ENCODE measurements around the gene GPR63. TPM values are rescaled to one million over a fixed set of nuclear protein-coding genes. Genes with fewer than 3 reads are reported as not detected.

GPR63 gene
- total and polyA plus RNA-seq, 2 donors (not counting 1 experiment from before 2014, with no cell fraction given) = 0.01 to 0.12 TPM

DNA sequence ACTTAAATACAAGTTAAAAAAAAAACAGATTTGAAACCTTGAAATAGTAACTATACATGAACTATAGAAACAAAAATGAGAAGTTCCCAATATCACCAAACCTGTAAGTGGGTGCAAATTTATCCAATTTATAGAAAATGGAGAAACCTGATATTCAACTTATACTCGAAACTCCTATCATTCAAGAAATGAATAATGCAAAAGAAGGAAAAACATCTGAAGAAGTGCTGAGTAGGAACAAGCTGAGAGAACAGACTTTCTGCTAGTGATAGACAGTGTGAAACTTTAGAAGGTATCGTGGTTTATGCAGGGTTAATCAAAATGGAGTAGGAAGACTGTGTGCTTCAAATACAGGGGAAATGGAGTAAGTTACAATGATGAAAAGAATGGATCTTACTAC, 4.5 kb downstream of the GPR63 start:
- H2AFZ ChIP-seq (ENCODE audit: insufficient read depth, low read depth, low read length, poor library complexity, severe bottlenecking) = no peak overlapping the region
- ChIA-PET CTCF (interaction anchor here (0.7 kb wide), 1 partner anchor 75 kb away, joined by 4 read pairs; no protein-coding TSS in a partner anchor), POLR2A (no interaction called here)
- H4K20me1 ChIP-seq (ENCODE audit: control insufficient read depth, insufficient read depth, low read length, poor library complexity, severe bottlenecking) = no peaks in the 10 kb centered on the region
- H3K27ac ChIP-seq (ENCODE audit: low read length in 2 of 2) = no peak overlapping the region
- H3K36me3 ChIP-seq (replicated peaks in 1 of 2; ENCODE audit: control extremely low read depth in 1 of 2, control insufficient read depth in 1 of 2, extremely low read depth in 1 of 2, insufficient read depth in 2 of 2, low read length in 1 of 2) = no peaks in the 10 kb centered on the region
- Mint-ChIP-seq H3K9me3 (ENCODE audit: insufficient read depth) (no peaks in the 10 kb centered on the region), H3K4me1 (peaks cover 10% of the 10 kb centered on the region), H3K27ac (no peak overlapping the region), H3K4me3 (no peak overlapping the region), H3K27me3 (peaks cover 34% of the 10 kb centered on the region)
- 100% methylated on average over 1 of the region's 2 CpGs for WGBS (ENCODE audit: insufficient coverage)
- no peak overlapping the region for H3K4me2 ChIP-seq (replicated peaks; ENCODE audit: low read depth, low read length, poor library complexity, severe bottlenecking)
- H3K27me3 ChIP-seq (replicated peaks in 1 of 4; ENCODE audit: control extremely low read depth in 1 of 4, control insufficient read depth in 3 of 4, insufficient read depth in 4 of 4, low read length in 3 of 4) = peaks cover 0 to 22% (median 12%) of the 10 kb centered on the region in 4 experiments
- intact Hi-C loops (cut with micrococcal nuclease) = no loop called here
- H3K79me2 ChIP-seq (ENCODE audit: control insufficient read depth, insufficient read depth, low read length) = no peaks in the 10 kb centered on the region
- TF ChIP-seq, protein P1, sequence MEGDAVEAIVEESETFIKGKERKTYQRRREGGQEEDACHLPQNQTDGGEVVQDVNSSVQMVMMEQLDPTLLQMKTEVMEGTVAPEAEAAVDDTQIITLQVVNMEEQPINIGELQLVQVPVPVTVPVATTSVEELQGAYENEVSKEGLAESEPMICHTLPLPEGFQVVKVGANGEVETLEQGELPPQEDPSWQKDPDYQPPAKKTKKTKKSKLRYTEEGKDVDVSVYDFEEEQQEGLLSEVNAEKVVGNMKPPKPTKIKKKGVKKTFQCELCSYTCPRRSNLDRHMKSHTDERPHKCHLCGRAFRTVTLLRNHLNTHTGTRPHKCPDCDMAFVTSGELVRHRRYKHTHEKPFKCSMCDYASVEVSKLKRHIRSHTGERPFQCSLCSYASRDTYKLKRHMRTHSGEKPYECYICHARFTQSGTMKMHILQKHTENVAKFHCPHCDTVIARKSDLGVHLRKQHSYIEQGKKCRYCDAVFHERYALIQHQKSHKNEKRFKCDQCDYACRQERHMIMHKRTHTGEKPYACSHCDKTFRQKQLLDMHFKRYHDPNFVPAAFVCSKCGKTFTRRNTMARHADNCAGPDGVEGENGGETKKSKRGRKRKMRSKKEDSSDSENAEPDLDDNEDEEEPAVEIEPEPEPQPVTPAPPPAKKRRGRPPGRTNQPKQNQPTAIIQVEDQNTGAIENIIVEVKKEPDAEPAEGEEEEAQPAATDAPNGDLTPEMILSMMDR (IDR thresholded peaks at IDR 0.05) = no peak
- TF ChIP-seq EZH2 (IDR thresholded peaks at IDR 0.05; ENCODE audit: borderline replicate concordance, insufficient read depth, low read depth, low read length, poor library complexity, severe bottlenecking) = no peak
- no peak for DNase-seq
- no peak overlapping the region for H3K9ac ChIP-seq (ENCODE audit: low read length)
- H3K4me3 ChIP-seq (ENCODE audit: control extremely low read depth in 1 of 5, extremely low read depth in 1 of 5, insufficient read depth in 1 of 5, low read depth in 2 of 5, low read length in 4 of 5) = no peak overlapping the region
- no peaks in the 10 kb centered on the region for H3K9me3 ChIP-seq (ENCODE audit: control extremely low read depth in 1 of 3, control insufficient read depth in 2 of 3, insufficient read depth in 1 of 3, low read length in 2 of 3)
- ATAC-seq (ENCODE audit: low read depth) = no peak
- peaks cover 6 to 11% of the 10 kb centered on the region in 2 donors for H3K4me1 ChIP-seq (ENCODE audit: control insufficient read depth in 2 of 2, insufficient read depth in 2 of 2, low read length in 2 of 2)

DNA sequence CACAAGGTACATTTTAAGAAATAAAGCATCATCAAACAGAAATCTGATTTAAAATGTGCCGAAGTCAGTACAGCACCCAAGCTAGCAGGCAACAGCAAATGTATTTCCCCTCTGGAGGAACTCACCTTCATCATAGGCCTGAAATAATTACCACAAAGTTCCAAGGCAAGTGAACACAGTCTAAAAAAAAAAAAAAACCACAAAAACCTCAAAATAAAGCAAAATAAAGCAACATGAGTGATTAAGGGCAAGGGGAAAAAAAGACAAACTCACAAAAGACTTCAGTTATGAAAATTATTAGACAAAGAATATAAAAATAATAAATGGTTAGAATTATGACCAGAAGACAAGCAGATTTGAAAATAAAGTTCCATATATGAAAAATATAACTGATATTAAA, 10.4 kb downstream of the GPR63 start:
- H3K9ac ChIP-seq (ENCODE audit: low read length) = no peak overlapping the region
- ChIA-PET POLR2A (no interaction called here), CTCF (no interaction called here)
- Mint-ChIP-seq H3K27me3 (peaks cover 7% of the 10 kb centered on the region), H3K9me3 (ENCODE audit: insufficient read depth) (no peaks in the 10 kb centered on the region), H3K4me3 (no peak overlapping the region), H3K27ac (no peak overlapping the region), H3K4me1 (no peaks in the 10 kb centered on the region)
- no peaks in the 10 kb centered on the region for H4K20me1 ChIP-seq (ENCODE audit: control insufficient read depth, insufficient read depth, low read length, poor library complexity, severe bottlenecking)
- H3K27ac ChIP-seq (ENCODE audit: low read length in 2 of 2) = no peak overlapping the region
- H3K4me1 ChIP-seq (ENCODE audit: control insufficient read depth in 2 of 2, insufficient read depth in 2 of 2, low read length in 2 of 2) = no peaks in the 10 kb centered on the region
- intact Hi-C loops (cut with micrococcal nuclease) = no loop called here
- H3K27me3 ChIP-seq (replicated peaks in 1 of 4; ENCODE audit: control extremely low read depth in 1 of 4, control insufficient read depth in 3 of 4, insufficient read depth in 4 of 4, low read length in 3 of 4) = peaks cover 0 to 4% (median 1%) of the 10 kb centered on the region in 4 experiments
- no peak overlapping the region for H3K4me3 ChIP-seq (ENCODE audit: control extremely low read depth in 1 of 5, extremely low read depth in 1 of 5, insufficient read depth in 1 of 5, low read depth in 2 of 5, low read length in 4 of 5)
- H3K79me2 ChIP-seq (ENCODE audit: control insufficient read depth, insufficient read depth, low read length) = no peaks in the 10 kb centered on the region
- H3K4me2 ChIP-seq (replicated peaks; ENCODE audit: low read depth, low read length, poor library complexity, severe bottlenecking) = no peak overlapping the region
- no peak for TF ChIP-seq EZH2 (IDR thresholded peaks at IDR 0.05; ENCODE audit: borderline replicate concordance, insufficient read depth, low read depth, low read length, poor library complexity, severe bottlenecking)
- TF ChIP-seq, protein P1 (IDR thresholded peaks at IDR 0.05) = no peak
- DNase-seq (no peak), ATAC-seq (ENCODE audit: low read depth) (no peak)
- 50% methylated on average over 1 of the region's 1 CpG for WGBS (ENCODE audit: insufficient coverage)
- no peak overlapping the region for H2AFZ ChIP-seq (ENCODE audit: insufficient read depth, low read depth, low read length, poor library complexity, severe bottlenecking)
- H3K9me3 ChIP-seq (ENCODE audit: control extremely low read depth in 1 of 3, control insufficient read depth in 2 of 3, insufficient read depth in 1 of 3, low read length in 2 of 3) = no peaks in the 10 kb centered on the region
- H3K36me3 ChIP-seq (replicated peaks in 1 of 2; ENCODE audit: control extremely low read depth in 1 of 2, control insufficient read depth in 1 of 2, extremely low read depth in 1 of 2, insufficient read depth in 2 of 2, low read length in 1 of 2) = no peaks in the 10 kb centered on the region

All from B cell (primary cell).